Gastrocnemius medialis (tissue), 4 donors: ENCODE results near the gene MGAT4C.

Experiments
- CTCF ChIP-seq, 5 experiments: fragments of 450-650 bp in 3 of 5; fragments of 200-600 bp in 2 of 5; sonication (generic) in 2 of 5; IDR thresholded peaks in 4 of 5; conservative IDR thresholded peaks in 1 of 5; 1 replicate in 4 of 5; 2 replicates in 1 of 5; pipeline ENCODE4 v1.5.1; 2016 to 2019; ENCODE audit warnings: antibody characterized with exemption in 5 of 5, mild to moderate bottlenecking in 3 of 5, moderate library complexity in 3 of 5
- POLR2A ChIP-seq, 2 donors: fragments of 450-650 bp; IDR thresholded peaks; one replicate each; pipeline ENCODE4 v1.6.1; 2017; ENCODE audit warnings: antibody characterized with exemption in 2 of 2, mild to moderate bottlenecking in 2 of 2, moderate library complexity in 2 of 2

GRCh38 chr12:86226481-86226880 lies 29.7 kb downstream of the MGAT4C start:
- TF ChIP-seq CTCF (IDR thresholded peaks at IDR 0.05 in 4 of 5, conservative IDR thresholded peaks at IDR 0.05 in 1 of 5) = no peak
- no peak for TF ChIP-seq POLR2A (IDR thresholded peaks at IDR 0.05)
